Smooth muscle cell of the coronary artery (primary cell): ENCODE results near the gene OR14K1. TPM values are rescaled to one million over a fixed set of nuclear protein-coding genes. Genes with fewer than 3 reads are reported as not detected.

Experiments
- total RNA-seq: library from RNA; depleted of rRNA; stranded (reverse); fragments of >200 nt; gene quantifications from 2 replicates; pipeline ENCODE4 v1.2.3, GENCODE V29; 2014; ENCODE audit warnings: low replicate concordance

Gene OR14K1, protein sequence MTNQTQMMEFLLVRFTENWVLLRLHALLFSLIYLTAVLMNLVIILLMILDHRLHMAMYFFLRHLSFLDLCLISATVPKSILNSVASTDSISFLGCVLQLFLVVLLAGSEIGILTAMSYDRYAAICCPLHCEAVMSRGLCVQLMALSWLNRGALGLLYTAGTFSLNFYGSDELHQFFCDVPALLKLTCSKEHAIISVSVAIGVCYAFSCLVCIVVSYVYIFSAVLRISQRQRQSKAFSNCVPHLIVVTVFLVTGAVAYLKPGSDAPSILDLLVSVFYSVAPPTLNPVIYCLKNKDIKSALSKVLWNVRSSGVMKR
- not detected in 2 replicates for total RNA-seq

GRCh38 chr1:247738315-247738714, at the start of gene OR14K1:
OR14K1 (plus strand) TSS chr1:247738615; CDS start chr1:247738615, 0 bp downstream.

DNA sequence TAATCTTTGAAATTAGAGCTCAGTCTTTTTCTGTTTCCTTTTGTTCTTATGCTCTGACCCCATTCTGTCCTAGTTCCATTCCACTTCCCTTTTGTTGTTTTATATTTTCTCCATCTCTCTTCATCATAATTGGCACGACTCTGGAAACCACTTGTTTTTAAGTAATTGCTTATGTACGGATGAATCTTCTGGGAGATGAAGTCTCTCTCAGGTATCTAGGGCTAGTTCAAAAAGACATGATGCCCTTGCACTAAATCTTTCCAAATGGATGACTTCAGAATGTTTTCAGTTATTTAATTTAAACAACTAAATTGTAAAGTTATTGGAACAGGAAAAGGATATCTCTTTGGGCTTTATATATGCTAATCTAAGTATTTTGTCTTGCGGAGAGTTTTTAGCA, 21.9 kb upstream of the OR14K1 start, which contains the start of gene OR6F1:
Gene OR6F1 (minus strand): TSS at position 101 of the 400 bp plus-strand sequence. CDS start 3,891 bp downstream, outside the sequence.

GRCh38 chr1:247748041-247748440, 9.6 kb downstream of the OR14K1 start, which contains the start of gene OR14A2:
OR14A2 (minus strand) TSS chr1:247748141.

GRCh38 chr1:247760456-247760855, 22.0 kb downstream of the OR14K1 start, which contains the start of gene OR1C1:
OR1C1 (minus strand) TSS chr1:247760556; CDS start chr1:247758406, 2,150 bp downstream.

Other genes with a start within 250 kb of the OR14K1 start
- gene OR2C3, start 202.2 kb upstream of the OR14K1 start, total RNA-seq, result not detected in 2 replicates
- gene GCSAML, start 189.5 kb upstream of the OR14K1 start, total RNA-seq, result not detected in 2 replicates
- not detected in 2 replicates for gene OR2G2, start 150.3 kb upstream of the OR14K1 start, total RNA-seq
- gene OR2G3, start 133.0 kb upstream of the OR14K1 start, total RNA-seq, result not detected in 2 replicates
- not detected in 2 replicates for gene OR13G1, start 58.9 kb upstream of the OR14K1 start, total RNA-seq
- not detected in 2 replicates for gene OR6F1, start 22.0 kb upstream of the OR14K1 start, total RNA-seq
- not detected in 2 replicates for gene OR14A2, start 9.5 kb downstream of the OR14K1 start, total RNA-seq
- not detected in 2 replicates for gene OR1C1, start 21.9 kb downstream of the OR14K1 start, total RNA-seq
- gene OR14A16, start 85.5 kb downstream of the OR14K1 start, total RNA-seq, result not detected in 2 replicates
- not detected in 2 replicates for gene OR11L1, start 103.3 kb downstream of the OR14K1 start, total RNA-seq
- 0.30 TPM in 1 of 2 replicates, not detected in the other for gene TRIM58, start 118.6 kb downstream of the OR14K1 start, total RNA-seq
- not detected in 2 replicates for gene OR2W3, start 157.0 kb downstream of the OR14K1 start, total RNA-seq
- not detected in 2 replicates for gene OR2T8, start 181.6 kb downstream of the OR14K1 start, total RNA-seq
- not detected in 2 replicates for gene OR2AJ1, start 186.3 kb downstream of the OR14K1 start, total RNA-seq
- not detected in 2 replicates for gene OR2L8, start 210.2 kb downstream of the OR14K1 start, total RNA-seq
- gene OR2AK2, start 226.6 kb downstream of the OR14K1 start, total RNA-seq, result not detected in 2 replicates